Karpas-422 (cell line): ENCODE data around the gene DAAM2. TPM values are rescaled to one million over a fixed set of nuclear protein-coding genes. Genes with fewer than 3 reads are reported as not detected.

Source experiments
- DNase-seq: peaks from one replicate; pipeline ENCODE4 v3.0.0-alpha.2; 2015
- H2AFZ ChIP-seq: fragments of 200-600 bp; sonication (generic); 2 replicates; pipeline ENCODE4 v1.6.1; 2014; ENCODE audit warnings: antibody characterized with exemption, low read length, mixed read lengths
- H3K27ac ChIP-seq: fragments of 200-600 bp; sonication (generic); 2 replicates; pipeline ENCODE4 v1.5.1; 2014; ENCODE audit warnings: mild to moderate bottlenecking, low read length, moderate library complexity
- H3K27me3 ChIP-seq: fragments of 200-600 bp; sonication (generic); 2 replicates; pipeline ENCODE4 v1.6.1; 2014; ENCODE audit warnings: low read length, mixed read lengths
- H3K36me3 ChIP-seq: fragments of 200-600 bp; sonication (generic); 2 replicates; pipeline ENCODE4 v1.6.1; 2014; ENCODE audit warnings: low read length, mixed read lengths; ENCODE audit not compliant: insufficient read depth
- H3K4me1 ChIP-seq: fragments of 200-600 bp; sonication (generic); 2 replicates; pipeline ENCODE4 v1.6.1; 2014; ENCODE audit warnings: mild to moderate bottlenecking, low read length, mixed read lengths
- H3K4me2 ChIP-seq: fragments of 200-600 bp; sonication (generic); 2 replicates; pipeline ENCODE4 v1.6.1; 2014; ENCODE audit warnings: low read length, low read depth, mild to moderate bottlenecking; ENCODE audit not compliant: poor library complexity, severe bottlenecking
- H3K4me3 ChIP-seq: fragments of 200-600 bp; sonication (generic); 2 replicates; pipeline ENCODE4 v1.5.1; 2014; ENCODE audit warnings: mild to moderate bottlenecking, antibody characterized with exemption, low read length, mixed read lengths
- H3K79me2 ChIP-seq: fragments of 200-600 bp; sonication (generic); 2 replicates; pipeline ENCODE4 v1.6.1; 2014; ENCODE audit warnings: mild to moderate bottlenecking, low read length, mixed read lengths
- H3K9ac ChIP-seq: fragments of 200-600 bp; sonication (generic); 2 replicates; pipeline ENCODE4 v1.6.0; 2014; ENCODE audit warnings: low read length
- H3K9me2 ChIP-seq: fragments of 200-600 bp; sonication (generic), shearing (Covaris generic); replicated peaks from 2 replicates; pipeline ENCODE4 v1.6.0; 2014; ENCODE audit warnings: mild to moderate bottlenecking, low read length, moderate library complexity; ENCODE audit not compliant: insufficient read depth
- H3K9me3 ChIP-seq: fragments of 300-700, 200-600 bp; sonication (generic); 2 replicates; pipeline ENCODE4 v1.6.1; 2014; ENCODE audit warnings: low read length, mixed read lengths
- H4K20me1 ChIP-seq: fragments of 200-600 bp; sonication (generic); 2 replicates; pipeline ENCODE4 v1.6.1; 2014; ENCODE audit warnings: mild to moderate bottlenecking, antibody characterized with exemption, low read length, low read depth; ENCODE audit not compliant: insufficient read depth
- total RNA-seq: library from RNA; depleted of rRNA; stranded (reverse); fragments of >200 nt; shearing (Covaris generic); gene quantifications from 2 replicates; pipeline ENCODE4 v1.2.3, GENCODE V29; 2014; ENCODE audit warnings: low replicate concordance

DAAM2 gene
- total RNA-seq, 1 experiment from 2014 or later, result not detected

DNA sequence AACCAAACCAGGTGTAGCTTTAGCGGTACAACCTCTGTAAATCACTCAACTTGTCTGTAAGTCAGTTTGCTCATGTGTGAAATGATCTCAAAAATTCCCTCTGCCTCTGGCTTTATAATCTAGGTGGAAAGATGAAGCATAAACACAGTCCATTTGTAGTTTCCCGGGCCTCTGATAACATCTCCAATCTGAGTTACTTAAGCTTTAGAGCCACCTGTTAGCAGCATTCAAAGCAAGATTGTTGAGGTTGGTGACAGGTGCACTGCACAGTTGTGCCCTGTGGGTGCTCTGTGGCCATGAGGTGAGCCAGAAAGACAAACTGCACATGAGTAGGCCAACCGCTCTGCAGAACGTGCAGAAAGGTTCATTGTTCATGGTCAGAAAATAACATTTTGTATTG, 88.4 kb downstream of the DAAM2 start:
- H3K36me3 ChIP-seq, result no peaks in the 10 kb centered on the region
- no peak overlapping the region for H3K27ac ChIP-seq
- DNase-seq, result no peak
- H2AFZ ChIP-seq, result no peak overlapping the region
- H3K4me3 ChIP-seq, result no peak overlapping the region
- no peaks in the 10 kb centered on the region for H3K27me3 ChIP-seq
- no peaks in the 10 kb centered on the region for H3K9me3 ChIP-seq
- no peaks in the 10 kb centered on the region for H3K4me1 ChIP-seq
- no peaks in the 10 kb centered on the region for H3K9me2 ChIP-seq
- H3K4me2 ChIP-seq, result no peak overlapping the region
- H3K9ac ChIP-seq, result no peak overlapping the region
- H3K79me2 ChIP-seq, result no peaks in the 10 kb centered on the region
- H4K20me1 ChIP-seq, result no peaks in the 10 kb centered on the region

DNA sequence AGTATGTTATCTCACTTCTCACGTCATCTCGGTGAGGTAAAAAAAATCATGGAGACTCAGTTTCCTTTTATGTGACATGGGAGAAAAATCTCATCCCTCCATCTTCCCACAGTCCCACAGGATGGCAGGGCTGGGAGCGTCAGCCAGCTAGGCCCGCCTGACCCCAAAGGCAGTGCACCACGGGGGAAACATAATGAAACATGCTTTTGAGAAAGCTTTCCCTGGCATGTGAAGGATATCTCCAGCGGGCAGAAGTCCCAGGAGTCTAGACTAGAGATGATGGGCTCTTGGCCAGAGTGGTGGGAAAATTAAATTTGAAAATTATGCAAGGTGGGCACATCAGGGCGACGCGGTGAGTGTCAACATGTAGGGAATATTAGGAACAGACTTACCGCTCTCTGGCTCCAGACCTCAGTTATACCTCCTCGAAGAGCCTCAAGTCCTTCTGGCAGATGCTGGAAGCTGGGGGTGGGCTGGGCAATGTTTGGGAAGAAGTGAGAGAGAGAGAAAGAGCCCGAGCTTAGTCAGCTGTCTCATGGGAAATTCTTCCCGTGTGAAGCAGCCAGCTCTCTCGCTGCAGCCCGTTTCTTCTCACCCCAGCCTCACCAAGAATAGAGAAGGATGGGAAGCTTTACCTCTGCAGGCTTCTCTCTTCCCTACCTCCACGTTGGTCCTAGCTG, 89.8 kb downstream of the DAAM2 start:
- Histone ChIP-seq H3K9me2 (no peaks in the 10 kb centered on the region), H2AFZ (no peak overlapping the region), H3K79me2 (no peaks in the 10 kb centered on the region), H3K4me3 (no peak overlapping the region), H3K27me3 (no peaks in the 10 kb centered on the region), H3K4me2 (no peak overlapping the region), H3K27ac (no peak overlapping the region), H3K9ac (no peak overlapping the region), H4K20me1 (no peaks in the 10 kb centered on the region), H3K36me3 (no peaks in the 10 kb centered on the region), H3K4me1 (no peaks in the 10 kb centered on the region), H3K9me3 (no peaks in the 10 kb centered on the region)
- no peak for DNase-seq

DNA sequence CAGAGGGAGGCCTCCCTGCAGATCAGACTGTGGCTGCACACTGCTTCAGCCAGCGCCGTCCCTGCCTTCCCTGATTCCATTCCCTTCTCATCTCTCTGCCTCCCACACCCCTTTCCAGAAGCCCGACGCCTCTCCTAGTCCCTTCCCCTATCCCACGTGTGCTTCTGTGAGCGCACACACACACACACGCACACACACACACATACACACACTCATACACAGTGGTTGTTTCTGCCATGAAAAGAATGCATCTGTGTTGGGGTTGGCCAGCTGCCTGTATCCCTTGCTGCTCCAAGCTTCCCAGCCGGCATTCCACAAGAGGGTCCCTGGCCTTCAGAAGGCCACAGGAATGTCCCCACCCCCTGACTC, 90.3 kb downstream of the DAAM2 start:
- Histone ChIP-seq H3K4me1 (no peaks in the 10 kb centered on the region), H3K79me2 (no peaks in the 10 kb centered on the region), H3K27me3 (no peaks in the 10 kb centered on the region), H2AFZ (no peak overlapping the region), H3K9me3 (no peaks in the 10 kb centered on the region), H4K20me1 (no peaks in the 10 kb centered on the region), H3K9ac (no peak overlapping the region), H3K36me3 (no peaks in the 10 kb centered on the region), H3K9me2 (no peaks in the 10 kb centered on the region), H3K27ac (no peak overlapping the region), H3K4me2 (no peak overlapping the region), H3K4me3 (no peak overlapping the region)
- no peak for DNase-seq

DNA sequence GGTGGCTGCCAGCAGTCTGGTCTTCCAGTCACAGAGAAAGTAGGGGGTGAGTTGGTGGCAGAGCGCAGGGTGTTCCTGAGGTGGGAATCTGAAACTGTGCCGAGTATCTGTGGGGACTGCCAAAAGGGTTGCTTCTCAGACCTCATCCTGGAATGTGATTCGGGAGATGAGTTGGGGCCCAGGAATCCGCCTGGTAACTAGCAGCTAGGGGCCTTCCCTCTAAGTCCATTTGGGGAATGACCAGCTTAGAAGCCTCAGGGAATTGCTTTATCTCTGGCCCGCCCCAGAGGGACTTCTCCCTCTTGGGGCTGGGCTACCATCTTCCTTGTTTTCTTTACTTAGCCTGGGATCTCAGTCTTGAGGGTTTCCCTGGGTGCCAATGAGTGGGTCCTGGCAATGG, 92.5 kb downstream of the DAAM2 start:
- Histone ChIP-seq H4K20me1 (no peaks in the 10 kb centered on the region), H2AFZ (no peak overlapping the region), H3K36me3 (no peaks in the 10 kb centered on the region), H3K79me2 (no peaks in the 10 kb centered on the region), H3K9me3 (no peaks in the 10 kb centered on the region), H3K27ac (no peak overlapping the region), H3K4me3 (no peak overlapping the region), H3K9me2 (no peaks in the 10 kb centered on the region), H3K9ac (no peak overlapping the region), H3K4me2 (no peak overlapping the region), H3K4me1 (no peaks in the 10 kb centered on the region), H3K27me3 (no peaks in the 10 kb centered on the region)
- DNase-seq, result no peak

DNA sequence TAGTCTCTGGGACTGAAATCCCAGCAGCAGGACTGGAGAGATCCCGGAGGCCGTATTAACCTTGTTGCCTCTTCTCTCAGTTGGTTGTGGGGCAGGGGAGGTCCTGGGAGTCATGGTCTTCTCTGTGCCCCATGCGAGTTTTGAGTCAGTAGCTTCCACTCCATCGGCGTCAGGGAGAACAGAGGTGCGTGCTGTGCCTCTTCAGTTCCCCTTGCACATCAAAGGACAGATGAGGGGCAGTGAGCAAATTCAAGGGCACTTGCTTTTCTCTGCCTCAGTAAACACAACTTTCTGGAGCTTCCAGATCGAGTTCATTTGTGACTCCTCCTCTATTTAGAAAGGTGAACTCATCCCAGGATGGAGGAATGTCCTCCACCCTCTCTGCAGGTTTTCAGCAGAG, 93.5 kb downstream of the DAAM2 start:
- H3K4me1 ChIP-seq, result no peaks in the 10 kb centered on the region

DNA sequence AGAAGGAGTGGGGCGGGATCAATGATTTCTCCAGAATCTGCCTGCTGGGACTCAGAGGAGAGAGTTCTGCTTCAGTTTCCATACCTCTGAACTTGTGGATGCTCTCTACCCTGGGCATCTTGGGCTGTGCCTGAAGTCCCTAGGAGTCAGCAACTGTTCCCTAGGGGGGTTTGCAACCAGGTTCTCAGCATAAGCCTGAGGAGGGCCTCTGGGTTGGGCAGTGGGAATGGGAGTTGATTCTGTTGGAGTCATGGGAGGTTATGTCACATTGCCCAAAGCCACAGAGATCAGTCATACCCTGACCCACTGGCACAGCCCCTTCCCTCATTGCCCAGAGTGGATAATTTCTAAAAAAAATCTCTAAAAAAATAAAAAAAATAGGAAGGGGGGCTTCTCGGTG, 94.7 kb downstream of the DAAM2 start:
- no peak overlapping the region for H2AFZ ChIP-seq
- DNase-seq, result no peak
- no peaks in the 10 kb centered on the region for H3K4me1 ChIP-seq

More for the DNA sequence above, 93.5 kb downstream of the DAAM2 start:
- Histone ChIP-seq H3K9me2 (no peaks in the 10 kb centered on the region), H3K9ac (no peak overlapping the region), H3K79me2 (no peaks in the 10 kb centered on the region), H2AFZ (no peak overlapping the region), H3K9me3 (no peaks in the 10 kb centered on the region), H3K36me3 (no peaks in the 10 kb centered on the region), H3K27me3 (no peaks in the 10 kb centered on the region), H3K4me3 (no peak overlapping the region), H3K27ac (no peak overlapping the region), H4K20me1 (no peaks in the 10 kb centered on the region), H3K4me2 (no peak overlapping the region)
- no peak for DNase-seq

DNA sequence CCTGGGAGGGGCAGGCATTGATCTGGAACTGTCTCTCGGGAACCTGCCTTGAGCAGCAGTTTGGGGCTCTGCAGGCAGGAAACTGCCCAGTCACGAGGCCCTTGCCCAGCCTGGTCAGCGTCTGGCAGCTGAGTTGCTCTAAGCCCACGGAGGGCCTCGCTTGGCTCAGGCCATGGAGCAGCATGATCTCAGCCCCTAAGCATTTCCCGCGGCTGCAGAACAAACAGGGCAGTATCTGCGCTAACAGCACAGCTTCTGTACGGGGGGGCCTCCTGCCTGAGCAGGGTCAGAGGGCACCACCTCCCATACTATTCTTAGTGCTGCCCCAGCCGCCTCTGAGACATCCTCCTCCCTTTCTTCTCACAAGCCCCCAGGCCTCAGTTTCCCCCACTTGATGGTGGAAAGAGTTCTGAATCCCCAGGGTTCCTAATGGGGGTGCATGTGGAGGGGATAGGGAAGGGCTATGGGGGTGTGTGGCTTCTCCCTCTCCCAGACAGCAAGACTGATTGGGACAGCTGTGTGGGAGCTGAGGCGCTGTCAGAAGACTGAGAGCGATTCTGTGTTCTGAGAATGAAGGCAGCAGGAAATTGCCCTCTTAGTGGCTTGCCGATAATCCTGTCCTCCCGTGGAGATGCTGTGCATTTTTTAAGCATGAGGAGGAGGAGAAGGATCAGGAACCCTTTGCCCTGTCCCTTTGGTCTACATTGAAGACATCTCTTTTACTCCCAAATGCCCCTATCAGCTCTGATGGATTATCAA, 95.7 kb downstream of the DAAM2 start:
- Histone ChIP-seq H3K9ac (no peak overlapping the region), H3K27me3 (no peaks in the 10 kb centered on the region), H2AFZ (no peak overlapping the region)

More for the DNA sequence above, 94.7 kb downstream of the DAAM2 start:
- no peak overlapping the region for H3K9ac ChIP-seq
- H3K79me2 ChIP-seq, result no peaks in the 10 kb centered on the region
- H4K20me1 ChIP-seq, result no peaks in the 10 kb centered on the region
- no peak overlapping the region for H3K4me2 ChIP-seq
- H3K4me3 ChIP-seq, result no peak overlapping the region
- no peaks in the 10 kb centered on the region for H3K27me3 ChIP-seq
- no peaks in the 10 kb centered on the region for H3K9me3 ChIP-seq
- no peak overlapping the region for H3K27ac ChIP-seq
- H3K36me3 ChIP-seq, result no peaks in the 10 kb centered on the region
- no peaks in the 10 kb centered on the region for H3K9me2 ChIP-seq

DNA sequence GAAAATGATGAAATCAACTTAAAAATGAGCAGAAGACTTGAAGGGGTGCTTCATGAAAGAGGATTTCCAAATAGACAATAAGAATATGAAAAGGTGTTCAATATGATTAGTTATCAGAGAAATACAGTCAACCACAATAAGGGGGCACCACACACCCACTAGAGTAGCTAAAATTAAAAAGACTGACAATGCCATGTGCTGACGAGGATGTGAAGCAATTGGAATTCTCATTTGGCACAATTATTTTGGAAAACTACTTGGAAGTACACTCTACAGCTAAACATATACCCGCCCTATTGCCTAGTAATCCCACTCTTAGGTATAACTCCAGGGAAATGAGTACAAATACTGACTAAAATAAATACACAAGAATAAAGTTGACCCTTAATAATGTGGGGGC, 97.1 kb downstream of the DAAM2 start:
- Histone ChIP-seq H3K9me2 (no peaks in the 10 kb centered on the region), H3K9me3 (no peaks in the 10 kb centered on the region), H2AFZ (no peak overlapping the region), H3K4me3 (no peak overlapping the region), H3K27ac (no peak overlapping the region), H3K79me2 (no peaks in the 10 kb centered on the region), H4K20me1 (no peaks in the 10 kb centered on the region), H3K4me1 (no peaks in the 10 kb centered on the region), H3K36me3 (no peaks in the 10 kb centered on the region), H3K9ac (no peak overlapping the region), H3K27me3 (no peaks in the 10 kb centered on the region), H3K4me2 (no peak overlapping the region)
- DNase-seq, result no peak

More for the DNA sequence above, 95.7 kb downstream of the DAAM2 start:
- Histone ChIP-seq H4K20me1 (no peaks in the 10 kb centered on the region), H3K9me2 (no peaks in the 10 kb centered on the region), H3K36me3 (no peaks in the 10 kb centered on the region), H3K79me2 (no peaks in the 10 kb centered on the region), H3K4me1 (no peaks in the 10 kb centered on the region), H3K4me3 (no peak overlapping the region), H3K4me2 (no peak overlapping the region), H3K9me3 (no peaks in the 10 kb centered on the region), H3K27ac (no peak overlapping the region)
- no peak for DNase-seq
